GM23338 (cell line): ENCODE data around the gene TPK1. TPM values are rescaled to one million over a fixed set of nuclear protein-coding genes. Genes with fewer than 3 reads are reported as not detected.

ENCODE experiments used
- ATAC-seq: fragments of 200-7000 bp; cut with Tn5 transposase; 3 replicates; pipeline ENCODE4 v1.9.1; 2020
- DNase-seq: peaks from one replicate; pipeline ENCODE4 v3.0.0-alpha.2; 2015; ENCODE audit warnings: low spot score
- H2AFZ ChIP-seq: fragments of 200-600 bp; sonication (generic); 2 replicates; pipeline ENCODE4 v1.8.0; 2016; ENCODE audit warnings: antibody characterized with exemption, mild to moderate bottlenecking, moderate library complexity
- H3F3A ChIP-seq: fragments of 200-600 bp; sonication (generic); replicated peaks from 2 replicates; pipeline ENCODE4 v1.8.0; 2017; ENCODE audit warnings: antibody characterized with exemption, mixed run types, low read depth
- H3K27ac ChIP-seq: fragments of 200-600 bp; sonication (generic); 2 replicates; pipeline ENCODE4 v1.6.1; 2016; ENCODE audit warnings: low read depth
- H3K27me3 ChIP-seq: fragments of 200-600 bp; sonication (generic); 2 replicates; pipeline ENCODE4 v1.8.0; 2016; ENCODE audit warnings: mild to moderate bottlenecking, mixed run types, moderate library complexity; ENCODE audit not compliant: insufficient read depth
- H3K36me3 ChIP-seq: fragments of 200-600 bp; sonication (generic); 2 replicates; pipeline ENCODE4 v1.8.0; 2016; ENCODE audit warnings: mild to moderate bottlenecking; ENCODE audit not compliant: insufficient read depth
- H3K4me1 ChIP-seq: fragments of 200-600 bp; sonication (generic); 2 replicates; pipeline ENCODE4 v1.8.0; 2016; ENCODE audit warnings: mild to moderate bottlenecking, moderate library complexity; ENCODE audit not compliant: insufficient read depth
- H3K4me2 ChIP-seq: fragments of 200-600 bp; sonication (generic); 2 replicates; pipeline ENCODE4 v1.7.1; 2017; ENCODE audit warnings: mixed run types
- H3K4me3 ChIP-seq: fragments of 200-600 bp; sonication (generic); 2 replicates; pipeline ENCODE4 v1.6.1; 2016; ENCODE audit warnings: mixed run types
- H3K79me2 ChIP-seq: fragments of 200-600 bp; sonication (generic); replicated peaks from 2 replicates; pipeline ENCODE4 v1.8.0; 2017; ENCODE audit warnings: mild to moderate bottlenecking; ENCODE audit not compliant: insufficient read depth
- H3K9me2 ChIP-seq: fragments of 200-600 bp; sonication (generic); 2 replicates; pipeline ENCODE4 v1.8.0; 2017; ENCODE audit not compliant: insufficient read depth
- H4K20me1 ChIP-seq: fragments of 200-600 bp; sonication (generic); replicated peaks from 2 replicates; pipeline ENCODE4 v1.8.0; 2017; ENCODE audit warnings: mild to moderate bottlenecking; ENCODE audit not compliant: insufficient read depth
- H3K27ac Mint-ChIP-seq: 2 replicates; pipeline ENCODE4 v1.8.0; 2020; ENCODE audit warnings: inconsistent platforms, mild to moderate bottlenecking, moderate library complexity, mixed read lengths
- H3K27me3 Mint-ChIP-seq: 3 replicates; pipeline ENCODE4 v1.8.0; 2022; ENCODE audit warnings: low read depth, mild to moderate bottlenecking, moderate library complexity, mixed read lengths, inconsistent platforms; ENCODE audit not compliant: insufficient read depth, poor library complexity
- H3K36me3 Mint-ChIP-seq: 3 replicates; pipeline ENCODE4 v1.8.0; 2021; ENCODE audit warnings: low read depth, mild to moderate bottlenecking, inconsistent platforms, moderate library complexity, mixed read lengths
- H3K4me1 Mint-ChIP-seq: 3 replicates; pipeline ENCODE4 v1.8.0; 2020; ENCODE audit warnings: mild to moderate bottlenecking, inconsistent platforms, mixed read lengths
- H3K4me3 Mint-ChIP-seq: 3 replicates; pipeline ENCODE4 v1.8.0; 2021; ENCODE audit warnings: moderate library complexity, mild to moderate bottlenecking, inconsistent platforms, mixed read lengths
- H3K9me3 Mint-ChIP-seq: 3 replicates; pipeline ENCODE4 v1.8.0; 2020; ENCODE audit warnings: moderate library complexity, mild to moderate bottlenecking, inconsistent platforms, mixed read lengths
- CREB1 ChIP-seq: fragments of 250-450 bp; sonication (Bioruptor Pico); IDR thresholded peaks from 2 replicates; pipeline ENCODE4 v1.5.0; 2020; ENCODE audit warnings: low read depth, mild to moderate bottlenecking, moderate library complexity
- CTCF ChIP-seq, 2 experiments: fragments of 200-600 bp in 1 of 2; sonication (generic) in 1 of 2; conservative IDR thresholded peaks; 2 replicates each; pipeline versions ENCODE4 v1.5.1 to v1.6.1; 2016 to 2017; ENCODE audit warnings: antibody characterized with exemption in 2 of 2, low read depth in 2 of 2, mild to moderate bottlenecking in 2 of 2, moderate library complexity in 1 of 2
- ETS1 ChIP-seq: IDR thresholded peaks from 2 replicates; pipeline ENCODE4 v1.6.1; 2016; ENCODE audit warnings: antibody characterized with exemption
- EZH2 ChIP-seq: fragments of 200-600 bp; sonication (generic); IDR thresholded peaks from one replicate; pipeline ENCODE4 v1.8.0; 2017; ENCODE audit warnings: antibody characterized with exemption, mild to moderate bottlenecking, low read depth; ENCODE audit not compliant: unreplicated experiment
- EZH2phosphoT487 ChIP-seq: fragments of 200-600 bp; sonication (generic); IDR thresholded peaks from one replicate; pipeline ENCODE4 v1.8.1; 2018; ENCODE audit warnings: antibody characterized with exemption; ENCODE audit not compliant: unreplicated experiment
- NANOG ChIP-seq: IDR thresholded peaks from 2 replicates; pipeline ENCODE4 v1.6.1; 2016; ENCODE audit warnings: antibody characterized with exemption, borderline replicate concordance
- POLR2AphosphoS5 ChIP-seq: IDR thresholded peaks from 2 replicates; pipeline ENCODE4 v1.6.1; 2016; ENCODE audit warnings: antibody characterized with exemption, low read depth
- REST ChIP-seq: IDR thresholded peaks from one replicate; pipeline ENCODE4 v1.6.1; 2018; ENCODE audit warnings: antibody characterized with exemption; ENCODE audit not compliant: unreplicated experiment
- STAT1 ChIP-seq: IDR thresholded peaks from one replicate; pipeline ENCODE4 v1.6.1; 2016; ENCODE audit warnings: antibody characterized with exemption; ENCODE audit not compliant: unreplicated experiment
- ZNF114 ChIP-seq: fragments of 250-450 bp; sonication (Bioruptor Pico); IDR thresholded peaks from 2 replicates; pipeline ENCODE4 v1.5.0; 2020; ENCODE audit warnings: mild to moderate bottlenecking, moderate library complexity
- polyA plus RNA-seq: library from polyadenylated mRNA; unstranded; fragments of >200 nt; fragmentation: Nextera tagmentation; extraction: Ambion mirVana; gene quantifications from 2 replicates; pipeline ENCODE4 v1.2.1, GENCODE V29; 2016
- total RNA-seq: library from RNA; depleted of rRNA; stranded (reverse); fragments of >200 nt; shearing (Covaris generic); gene quantifications from 2 replicates; pipeline ENCODE4 v1.2.3, GENCODE V29; 2014

The TPK1 gene
- total and polyA plus RNA-seq, 2 experiments from 2014 or later: 2.6 to 2.9 TPM

- Mint-ChIP-seq H3K4me3 (no peak overlapping the region), H3K36me3 (no peaks in the 10 kb centered on the region), H3K27ac (peak overlapping the region; percentile 38; the same call in 1 of the 2 replicates), H3K9me3 (no peaks in the 10 kb centered on the region), H3K27me3 (no peaks in the 10 kb centered on the region), H3K4me1 (peaks cover 33% of the 10 kb centered on the region)
- no peak for ATAC-seq
- no peak for TF ChIP-seq ZNF114 (CRISPR knock-in tag)
- Histone ChIP-seq H3K9me2 (no peaks in the 10 kb centered on the region), H2AFZ (no peak overlapping the region), H3F3A (no peaks in the 10 kb centered on the region), H3K4me3 (no peak overlapping the region), H3K79me2 (no peaks in the 10 kb centered on the region), H3K27me3 (no peaks in the 10 kb centered on the region), H3K4me1 (0 out of 2 replicates have a peak, but pooled peaks cover 8% of the 10 kb centered on the region), H4K20me1 (no peaks in the 10 kb centered on the region), H3K4me2 (no peak overlapping the region), H3K27ac (no peak overlapping the region), H3K36me3 (no peaks in the 10 kb centered on the region)
- DNase-seq: no peak
Observed at GRCh38 chr7:144527051-144527471, 308.8 kb downstream of the TPK1 start.

- H3F3A ChIP-seq: no peaks in the 10 kb centered on the region
- DNase-seq: no peak
- no peak overlapping the region for H2AFZ ChIP-seq
- H3K27ac ChIP-seq: no peak overlapping the region
- H3K9me2 ChIP-seq: no peaks in the 10 kb centered on the region
- no peak overlapping the region for H3K4me3 ChIP-seq
- no peak overlapping the region for H3K27ac Mint-ChIP-seq
- no peaks in the 10 kb centered on the region for H3K36me3 ChIP-seq
- H3K79me2 ChIP-seq: no peaks in the 10 kb centered on the region
- no peak for ATAC-seq
- H3K4me2 ChIP-seq: no peak overlapping the region
- 0 out of 2 replicates have a peak, but pooled peaks cover 8% of the 10 kb centered on the region for H3K4me1 ChIP-seq
- H3K9me3 Mint-ChIP-seq: no peaks in the 10 kb centered on the region
- H3K36me3 Mint-ChIP-seq: no peaks in the 10 kb centered on the region
- TF ChIP-seq NANOG (no peak), ZNF114 (CRISPR knock-in tag) (no peak), ETS1 (no peak), CTCF (conservative IDR thresholded peaks at IDR 0.05; ENCODE audit: low read depth in 2 of 2) (no peak)
- no peaks in the 10 kb centered on the region for H3K27me3 Mint-ChIP-seq
- no peaks in the 10 kb centered on the region for H3K27me3 ChIP-seq
- no peak overlapping the region for H3K4me3 Mint-ChIP-seq
- H4K20me1 ChIP-seq: no peaks in the 10 kb centered on the region
- H3K4me1 Mint-ChIP-seq: peaks cover 30% of the 10 kb centered on the region
Observed at GRCh38 chr7:144525956-144526355, 309.9 kb downstream of the TPK1 start.

- Mint-ChIP-seq H3K4me3 (no peak overlapping the region), H3K9me3 (no peaks in the 10 kb centered on the region), H3K36me3 (no peaks in the 10 kb centered on the region), H3K4me1 (peaks cover 18% of the 10 kb centered on the region; the same call in 2 of the 3 replicates), H3K27ac (no peak overlapping the region), H3K27me3 (no peaks in the 10 kb centered on the region)
- Histone ChIP-seq H3K27me3 (no peaks in the 10 kb centered on the region), H2AFZ (no peak overlapping the region), H3K27ac (no peak overlapping the region), H3K36me3 (no peaks in the 10 kb centered on the region), H3K4me1 (0 out of 2 replicates have a peak, but pooled peaks cover 6% of the 10 kb centered on the region), H3K4me2 (no peak overlapping the region), H3F3A (no peaks in the 10 kb centered on the region), H3K9me2 (no peaks in the 10 kb centered on the region), H3K79me2 (no peaks in the 10 kb centered on the region), H3K4me3 (no peak overlapping the region), H4K20me1 (no peaks in the 10 kb centered on the region)
- TF ChIP-seq EZH2phosphoT487: no peak
- TF ChIP-seq STAT1: no peak
- TF ChIP-seq POLR2AphosphoS5: no peak
- TF ChIP-seq EZH2: no peak
- no peak for TF ChIP-seq REST
- TF ChIP-seq CREB1: no peak
- TF ChIP-seq ZNF114 (CRISPR knock-in tag): no peak
- DNase-seq: no peak
- ATAC-seq: no peak
Observed at GRCh38 chr7:144524271-144524670, 311.6 kb downstream of the TPK1 start.
